NCI-H2029 treated with DMSO at 0.1 percent for 48 hours (cell line): Measurements from ENCODE around the gene ERBB4.
A peak's percentile ranks its signal among the peaks of the same experiment; 100 is the strongest.
"Not testable (repeated sequence)": the region's sequence is repeated elsewhere in the genome, so short reads cannot be mapped to it uniquely, and the experiment has no call there.

Experiments used
- DNase-seq: peaks from one replicate; lab custom pipeline; 2025; lab: John Stamatoyannopoulos, UW

The ERBB4 gene

GRCh38 chr2:212299333-212299732, 239.3 kb downstream of the ERBB4 start:
- DNase-seq = no peak

- DNase-seq = no peak
Observed at GRCh38 chr2:212295571-212295970, 243.0 kb downstream of the ERBB4 start.

GRCh38 chr2:212294816-212295215, 243.8 kb downstream of the ERBB4 start:
- no peak for DNase-seq

- no peak for DNase-seq
Observed at GRCh38 chr2:212289301-212289700, 249.3 kb downstream of the ERBB4 start.

GRCh38 chr2:212288308-212288707, 250.3 kb downstream of the ERBB4 start:
- no peak for DNase-seq

GRCh38 chr2:212284166-212284565, 254.4 kb downstream of the ERBB4 start:
- no peak for DNase-seq

GRCh38 chr2:212282671-212283261, 255.8 kb downstream of the ERBB4 start:
- DNase-seq = peak; percentile 35

- DNase-seq = no peak
Observed at GRCh38 chr2:212276813-212277212, 261.8 kb downstream of the ERBB4 start.

- DNase-seq = no peak
Observed at GRCh38 chr2:212274215-212274614, 264.4 kb downstream of the ERBB4 start.

- DNase-seq = no peak
Observed at GRCh38 chr2:212271583-212271982, 267.0 kb downstream of the ERBB4 start.

GRCh38 chr2:212269005-212269404, 269.6 kb downstream of the ERBB4 start:
- DNase-seq = no peak

- DNase-seq = no peak
Observed at GRCh38 chr2:212266297-212266696, 272.3 kb downstream of the ERBB4 start.

- DNase-seq = no peak
Observed at GRCh38 chr2:212265777-212266176, 272.8 kb downstream of the ERBB4 start.

GRCh38 chr2:212264187-212264586, 274.4 kb downstream of the ERBB4 start:
- DNase-seq = no peak

- no peak for DNase-seq
Observed at GRCh38 chr2:212259226-212259625, 279.4 kb downstream of the ERBB4 start.

GRCh38 chr2:212254339-212254738, 284.3 kb downstream of the ERBB4 start:
- DNase-seq = no peak

GRCh38 chr2:212249451-212249850, 289.2 kb downstream of the ERBB4 start:
- no peak for DNase-seq

- no peak for DNase-seq
Observed at GRCh38 chr2:212245880-212246279, 292.7 kb downstream of the ERBB4 start.

GRCh38 chr2:212242724-212243123, 295.9 kb downstream of the ERBB4 start:
- DNase-seq = no peak

GRCh38 chr2:212238152-212238551, 300.4 kb downstream of the ERBB4 start:
- DNase-seq = not testable (repeated sequence)

- no peak for DNase-seq
Observed at GRCh38 chr2:212237350-212238095, 301.1 kb downstream of the ERBB4 start.

- no peak for DNase-seq
Observed at GRCh38 chr2:212228743-212229171, 309.8 kb downstream of the ERBB4 start.

GRCh38 chr2:212227755-212228154, 310.8 kb downstream of the ERBB4 start:
- DNase-seq = peak; percentile 58

GRCh38 chr2:212226114-212226513, 312.5 kb downstream of the ERBB4 start:
- no peak for DNase-seq
